A673 (cell line): Measurements from ENCODE around the gene WNT2B. TPM values are rescaled to one million over a fixed set of nuclear protein-coding genes. Genes with fewer than 3 reads are reported as not detected.

Source experiments
- BruUV-seq: library from RNA; stranded (reverse); fragments of 400-500 nt; replicated peaks from 2 replicates; lab custom pipeline; 2021; lab: Mats Ljungman, UMichigan
- CTCF ChIA-PET: fragments of 300-600 bp; sonication (Branson Sonifier 250); formaldehyde crosslinking; loops from one replicate; lab custom pipeline; 2022; ENCODE audit warnings: antibody characterized with exemption; lab: Charles Lee
- POLR2A ChIA-PET: fragments of 300-600 bp; sonication (Branson Sonifier 250); formaldehyde crosslinking; loops from one replicate; lab custom pipeline; 2022; ENCODE audit warnings: antibody characterized with exemption; ENCODE audit not compliant: low non-redundant PET; lab: Charles Lee
- DNase-seq: peaks from one replicate; pipeline ENCODE4 v3.0.0-alpha.2; 2015; ENCODE audit warnings: low spot score
- H3K27ac ChIP-seq: fragments of 200-600 bp; sonication (generic); 2 replicates; pipeline ENCODE4 v1.5.1; 2016; ENCODE audit warnings: mixed run types, low read depth, mild to moderate bottlenecking, mixed read lengths, antibody characterized with exemption, low read length; ENCODE audit not compliant: poor library complexity, severe bottlenecking
- H3K27me3 ChIP-seq: fragments of 200-600 bp; sonication (generic); replicated peaks from 2 replicates; pipeline ENCODE4 v1.6.1; 2017; ENCODE audit warnings: mixed run types, low read depth, mild to moderate bottlenecking, mixed read lengths, antibody characterized with exemption, low read length; ENCODE audit not compliant: insufficient read depth, poor library complexity
- H3K36me3 ChIP-seq: fragments of 200-600 bp; sonication (generic); 2 replicates; pipeline ENCODE4 v1.6.1; 2016; ENCODE audit warnings: mixed run types, mild to moderate bottlenecking, mixed read lengths, antibody characterized with exemption, low read length; ENCODE audit not compliant: insufficient read depth, poor library complexity, severe bottlenecking
- H3K4me1 ChIP-seq: fragments of 200-600 bp; sonication (generic); 2 replicates; pipeline ENCODE4 v1.6.1; 2017; ENCODE audit warnings: mixed run types, mild to moderate bottlenecking, mixed read lengths, antibody characterized with exemption, low read length; ENCODE audit not compliant: insufficient read depth, poor library complexity, severe bottlenecking
- H3K4me3 ChIP-seq: fragments of 200-600 bp; sonication (generic); 2 replicates; pipeline ENCODE4 v1.5.1; 2016; ENCODE audit warnings: low read depth, mixed run types, mild to moderate bottlenecking, mixed read lengths, low read length; ENCODE audit not compliant: poor library complexity, severe bottlenecking
- H3K9me3 ChIP-seq: fragments of 200-600 bp; sonication (generic); 2 replicates; pipeline ENCODE4 v1.6.1; 2016; ENCODE audit warnings: mixed run types, low read depth, mild to moderate bottlenecking, mixed read lengths, antibody characterized with exemption, low read length; ENCODE audit not compliant: poor library complexity, severe bottlenecking
- EZH2 ChIP-seq: fragments of 200-600 bp; sonication (generic); IDR thresholded peaks from 2 replicates; pipeline ENCODE4 v1.6.1; 2017; ENCODE audit warnings: borderline replicate concordance, low read depth, mild to moderate bottlenecking, mixed read lengths, antibody characterized with exemption, low read length; ENCODE audit not compliant: poor library complexity, severe bottlenecking
- intact Hi-C: fragments of 100-400 bp; cut with micrococcal nuclease; formaldehyde crosslinking; loops from one replicate; pipeline ENCODE4 v1.10.0; 2022; ENCODE audit not compliant: unreplicated experiment
- total RNA-seq: library from RNA; stranded (reverse); gene quantifications from 2 replicates; pipeline ENCODE4 v1.2.3, GENCODE V29; 2021
- TF ChIP-seq, protein P1 (sequence below): fragments of 300-800, 200-600 bp; sonication (generic); conservative IDR thresholded peaks from 2 replicates; pipeline ENCODE4 v1.5.1; 2017; ENCODE audit warnings: low read depth, mild to moderate bottlenecking, antibody characterized with exemption, low read length, moderate library complexity, mixed read lengths

The WNT2B gene
- total RNA-seq, 1 experiment from 2014 or later, result 0.32 TPM

DNA sequence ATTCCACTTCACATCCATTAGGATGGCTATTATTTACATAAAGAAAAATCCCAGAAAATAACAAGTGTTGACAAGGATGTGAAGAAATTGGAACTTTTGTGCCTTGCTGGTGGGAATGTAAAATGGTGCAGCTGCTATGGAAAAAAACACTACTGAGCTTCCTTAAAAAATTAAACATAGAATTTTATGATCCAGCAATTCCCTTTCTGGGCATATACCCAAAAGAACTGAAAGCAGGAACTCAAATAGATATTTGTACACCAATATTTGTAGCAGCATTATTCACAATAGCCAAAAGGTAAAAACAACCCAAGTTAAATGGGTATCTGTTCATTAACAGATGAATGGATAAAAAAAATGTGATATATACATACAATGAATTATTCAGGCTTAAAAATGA, 45.6 kb downstream of the WNT2B start:
- TF ChIP-seq, protein P1, sequence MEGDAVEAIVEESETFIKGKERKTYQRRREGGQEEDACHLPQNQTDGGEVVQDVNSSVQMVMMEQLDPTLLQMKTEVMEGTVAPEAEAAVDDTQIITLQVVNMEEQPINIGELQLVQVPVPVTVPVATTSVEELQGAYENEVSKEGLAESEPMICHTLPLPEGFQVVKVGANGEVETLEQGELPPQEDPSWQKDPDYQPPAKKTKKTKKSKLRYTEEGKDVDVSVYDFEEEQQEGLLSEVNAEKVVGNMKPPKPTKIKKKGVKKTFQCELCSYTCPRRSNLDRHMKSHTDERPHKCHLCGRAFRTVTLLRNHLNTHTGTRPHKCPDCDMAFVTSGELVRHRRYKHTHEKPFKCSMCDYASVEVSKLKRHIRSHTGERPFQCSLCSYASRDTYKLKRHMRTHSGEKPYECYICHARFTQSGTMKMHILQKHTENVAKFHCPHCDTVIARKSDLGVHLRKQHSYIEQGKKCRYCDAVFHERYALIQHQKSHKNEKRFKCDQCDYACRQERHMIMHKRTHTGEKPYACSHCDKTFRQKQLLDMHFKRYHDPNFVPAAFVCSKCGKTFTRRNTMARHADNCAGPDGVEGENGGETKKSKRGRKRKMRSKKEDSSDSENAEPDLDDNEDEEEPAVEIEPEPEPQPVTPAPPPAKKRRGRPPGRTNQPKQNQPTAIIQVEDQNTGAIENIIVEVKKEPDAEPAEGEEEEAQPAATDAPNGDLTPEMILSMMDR, result no peak
- TF ChIP-seq EZH2, result no peak
- no TSS peak for BruUV-seq
- H3K36me3 ChIP-seq, result no peaks in the 10 kb centered on the region
- H3K4me3 ChIP-seq, result no peak overlapping the region
- no peak overlapping the region for H3K27ac ChIP-seq
- intact Hi-C loops, result no loop called here
- CTCF ChIA-PET, result no interaction called here
- no peak for DNase-seq
- H3K4me1 ChIP-seq, result no peaks in the 10 kb centered on the region
- no peaks in the 10 kb centered on the region for H3K9me3 ChIP-seq
- POLR2A ChIA-PET, result no interaction called here
- no peaks in the 10 kb centered on the region for H3K27me3 ChIP-seq

DNA sequence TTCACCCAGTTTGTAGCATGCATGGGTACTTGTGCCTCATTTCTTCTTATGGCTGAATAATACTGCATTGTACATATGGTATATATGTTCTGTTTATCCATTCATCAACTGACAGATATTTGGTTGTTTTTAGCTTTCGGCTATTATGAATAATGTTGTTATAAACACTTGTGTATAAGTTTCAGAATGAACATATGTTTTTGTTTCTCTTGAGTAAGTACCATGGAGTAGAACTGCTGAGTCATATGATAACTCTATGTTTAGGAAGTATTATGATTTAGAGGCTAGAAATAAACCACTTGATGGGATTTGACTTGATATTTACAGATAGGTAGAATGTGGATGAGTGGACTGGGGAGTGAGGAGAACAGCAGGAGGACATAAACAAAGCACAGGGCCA, 48.6 kb downstream of the WNT2B start:
- no peak overlapping the region for H3K4me3 ChIP-seq
- BruUV-seq, result no TSS peak
- H3K4me1 ChIP-seq, result no peaks in the 10 kb centered on the region
- H3K9me3 ChIP-seq, result no peaks in the 10 kb centered on the region
- ChIA-PET CTCF (no interaction called here), POLR2A (interaction anchor here (0.7 kb wide), 1 partner anchor 8 kb away, joined by 3 read pairs; no protein-coding TSS in a partner anchor)
- H3K27me3 ChIP-seq, result no peaks in the 10 kb centered on the region
- H3K36me3 ChIP-seq, result no peaks in the 10 kb centered on the region
- no peak overlapping the region for H3K27ac ChIP-seq
- intact Hi-C loops, result no loop called here
- TF ChIP-seq EZH2, result no peak
- TF ChIP-seq, protein P1, result no peak
- DNase-seq, result no peak

DNA sequence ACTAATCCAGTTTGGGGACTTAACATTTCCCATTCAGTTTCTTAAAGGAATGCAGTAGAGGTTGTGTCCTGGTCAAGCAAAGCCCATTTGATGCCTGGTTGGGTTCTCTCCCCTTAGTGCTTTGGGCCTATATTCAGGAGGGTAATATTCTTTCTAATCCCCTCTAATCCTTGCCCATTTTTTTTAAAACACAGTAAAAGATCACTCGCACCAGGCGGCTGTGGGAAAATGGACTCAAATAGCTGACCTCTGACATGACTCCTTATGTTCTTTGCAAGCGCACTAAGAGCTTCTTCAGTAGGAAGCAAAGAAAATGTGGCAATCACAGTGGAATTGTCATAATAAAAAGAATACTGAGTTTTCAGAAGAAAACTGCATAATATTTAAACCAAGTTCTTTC, 49.9 kb downstream of the WNT2B start:
- BruUV-seq, result no TSS peak
- H3K4me3 ChIP-seq, result no peak overlapping the region
- no peak for DNase-seq
- ChIA-PET POLR2A (no interaction called here), CTCF (no interaction called here)
- no peaks in the 10 kb centered on the region for H3K4me1 ChIP-seq
- TF ChIP-seq, protein P1, result no peak
- no peak for TF ChIP-seq EZH2
- H3K36me3 ChIP-seq, result no peaks in the 10 kb centered on the region
- no peak overlapping the region for H3K27ac ChIP-seq
- intact Hi-C loops, result no loop called here
- no peaks in the 10 kb centered on the region for H3K27me3 ChIP-seq
- no peaks in the 10 kb centered on the region for H3K9me3 ChIP-seq
